Measurements from ENCODE around the gene TRIM66.

TRIM66 gene

DNA sequence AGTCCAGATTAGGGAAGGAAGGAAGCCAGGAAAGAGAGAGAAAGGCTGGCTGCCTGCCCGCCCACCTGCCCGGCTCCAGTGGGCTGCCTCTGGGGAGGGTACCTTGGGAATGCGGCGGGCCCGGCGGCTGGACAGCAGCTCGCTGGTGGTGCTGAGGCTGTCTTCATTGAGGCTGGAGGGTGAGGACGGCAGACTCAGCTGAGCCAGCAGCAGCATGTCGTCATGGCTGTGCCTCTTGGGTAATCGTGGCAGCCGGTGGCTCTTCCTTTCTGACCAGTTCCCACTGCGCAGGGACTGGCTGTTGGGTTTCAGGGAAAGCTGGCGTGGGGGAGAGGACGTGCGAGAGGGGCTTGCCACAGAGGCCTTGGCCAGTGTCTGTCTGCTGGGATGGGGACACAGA lies 33.0 kb upstream of the TRIM66 start:
- no peak for DNase-seq (ENCODE audit: low read depth in 2 of 3, low spot score in 2 of 3)

DNA sequence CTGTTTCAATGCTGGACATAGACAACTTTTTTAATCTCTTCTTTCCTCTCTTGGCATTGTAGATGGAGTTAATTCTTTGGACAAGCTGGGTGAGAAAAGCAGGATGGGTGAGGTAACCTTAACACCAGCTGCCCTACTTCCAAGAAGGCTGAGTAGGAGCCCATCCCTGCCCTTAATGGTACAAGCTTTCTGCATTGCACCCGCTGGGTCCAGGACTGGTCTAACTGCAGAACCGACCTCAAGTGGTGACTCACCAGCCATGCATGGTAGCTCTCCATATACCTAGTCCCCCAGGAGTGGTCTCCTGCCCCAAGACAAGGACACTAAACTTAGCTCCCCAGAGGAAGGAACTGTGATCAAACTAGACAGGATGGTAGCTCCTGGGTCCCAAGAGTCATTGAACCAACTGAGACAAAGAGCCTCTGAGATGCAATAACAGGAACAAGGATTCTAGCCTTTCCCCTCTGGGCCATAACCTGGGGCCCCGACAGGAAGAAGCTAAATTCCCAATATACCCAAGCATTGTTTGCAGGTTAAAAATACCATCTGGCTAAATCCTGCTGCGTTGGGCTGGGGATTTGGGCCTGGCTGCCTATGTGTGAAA lies 32.3 kb upstream of the TRIM66 start:
- no peak for DNase-seq (ENCODE audit: low read depth in 2 of 3, low spot score in 2 of 3)

DNA sequence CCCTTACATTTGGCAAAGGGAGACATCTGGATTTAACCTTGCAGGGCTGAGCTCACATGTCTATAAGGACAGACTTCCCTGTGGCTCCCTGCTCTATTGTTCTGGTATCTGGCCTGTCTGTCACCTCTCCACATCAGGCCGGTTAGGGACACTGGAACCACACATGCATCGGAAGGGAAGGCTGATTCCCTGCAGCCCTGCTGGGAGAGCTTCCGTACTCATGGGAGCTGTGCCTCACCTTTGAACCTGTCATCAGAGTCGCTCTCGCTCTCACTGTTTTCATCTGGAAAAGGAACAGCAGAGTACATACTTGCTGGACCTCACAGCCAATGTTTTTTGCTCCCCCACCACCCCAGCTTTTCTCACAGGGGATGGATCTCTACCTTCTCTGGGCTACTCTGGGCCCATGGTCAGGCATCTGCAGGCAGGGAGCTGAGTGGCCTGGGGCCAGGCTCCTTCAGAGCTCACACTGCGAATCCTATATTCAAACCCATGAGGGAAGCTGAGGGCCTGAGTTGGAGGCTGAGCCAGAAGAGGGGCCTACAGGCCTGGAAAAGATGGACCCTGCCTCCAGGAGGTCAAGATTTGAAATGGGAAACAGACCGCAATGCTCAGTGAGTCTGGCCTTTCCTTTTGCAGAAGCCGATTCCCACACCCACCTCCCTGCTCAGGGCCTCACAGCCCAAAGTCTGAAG lies 31.4 kb upstream of the TRIM66 start:
- DNase-seq (ENCODE audit: low read depth in 2 of 3, low spot score in 2 of 3), result no peak

- DNase-seq (ENCODE audit: low read depth in 2 of 3, low spot score in 2 of 3), result no peak
Measured at GRCh38 chr11:8712506-8712905, 30.0 kb upstream of the TRIM66 start.

GRCh38 chr11:8711895-8712442 lies 29.5 kb upstream of the TRIM66 start:
- no peak for DNase-seq (ENCODE audit: low read depth in 2 of 3, low spot score in 2 of 3)

DNA sequence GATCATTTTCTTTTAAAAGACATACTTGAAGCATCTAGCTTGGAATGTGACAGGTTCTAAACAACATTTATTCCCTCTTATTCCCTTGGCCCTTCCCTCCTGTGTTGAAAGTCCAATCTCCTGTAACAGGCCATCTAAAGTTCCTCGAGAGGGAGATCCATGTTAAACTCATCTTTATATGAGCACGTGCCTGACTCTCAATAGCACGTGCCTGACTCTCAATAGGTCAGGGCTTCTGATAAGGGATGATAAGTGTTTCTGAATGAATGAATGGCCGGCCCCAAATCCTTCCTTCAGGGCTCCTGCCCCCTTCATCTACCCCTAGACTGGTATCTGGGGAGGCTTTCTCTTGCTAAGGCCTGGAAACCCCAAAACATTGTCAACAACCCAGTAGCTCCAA lies 27.3 kb upstream of the TRIM66 start:
- DNase-seq (ENCODE audit: low read depth in 2 of 3, low spot score in 2 of 3), result no peak

DNA sequence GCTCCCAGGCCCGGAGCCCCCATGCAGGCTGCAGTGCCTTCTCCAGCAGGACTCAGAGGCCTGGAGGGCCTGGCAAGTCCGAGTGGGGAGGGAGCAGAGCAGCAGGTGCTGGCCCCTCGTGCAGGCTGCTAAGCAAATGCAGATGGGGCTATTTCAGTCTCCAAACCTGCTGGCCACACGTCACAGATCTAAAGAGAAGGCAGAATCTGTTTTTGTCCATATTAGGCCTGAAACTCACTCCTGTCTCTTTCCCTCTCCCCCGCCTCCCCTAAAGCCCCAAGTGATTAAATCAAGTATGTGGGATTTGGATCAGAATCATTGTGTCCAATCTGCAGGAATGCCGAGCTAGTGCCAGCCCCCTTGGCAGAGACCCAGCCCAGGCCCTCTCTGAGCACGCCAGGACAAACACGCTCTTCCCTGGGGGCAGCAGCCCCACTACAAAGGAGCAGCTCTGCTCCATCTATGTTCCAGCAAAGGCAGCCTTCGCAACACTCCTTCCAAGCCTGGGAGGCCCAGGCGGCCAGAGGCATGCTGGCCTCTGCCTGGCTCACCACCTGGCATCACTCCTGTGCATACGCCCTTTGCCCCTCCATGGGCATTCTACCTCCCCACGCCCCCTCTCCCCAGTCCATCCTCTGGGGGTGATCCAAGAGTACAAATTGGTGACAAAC lies 26.7 kb upstream of the TRIM66 start:
- no peak for DNase-seq (ENCODE audit: low read depth in 2 of 3, low spot score in 2 of 3)

- DNase-seq (ENCODE audit: low read depth in 2 of 3, low spot score in 2 of 3), result no peak
Measured at GRCh38 chr11:8707541-8708191, 25.2 kb upstream of the TRIM66 start.

- no peak for DNase-seq (ENCODE audit: low read depth in 2 of 3, low spot score in 2 of 3)
Measured at GRCh38 chr11:8706673-8707432, 24.4 kb upstream of the TRIM66 start.

DNA sequence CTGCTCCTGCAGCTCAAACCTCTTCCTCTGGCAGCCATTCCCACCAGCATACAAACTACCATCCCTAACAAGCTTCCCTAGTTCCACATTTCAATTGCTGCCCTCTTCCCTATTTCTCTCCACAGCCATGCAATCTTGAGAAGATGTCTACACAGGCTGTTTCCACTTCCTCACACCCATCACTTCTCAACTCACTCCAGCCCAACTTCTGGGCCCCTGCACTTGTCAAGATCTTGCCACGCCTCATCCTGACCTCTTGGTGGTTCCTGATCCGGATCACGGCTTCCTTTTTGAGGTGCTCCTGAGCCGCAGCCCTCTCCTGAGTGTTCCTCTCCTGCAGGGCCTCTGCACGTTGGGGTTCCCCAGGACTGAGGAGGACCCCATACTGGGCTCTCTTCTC lies 22.7 kb upstream of the TRIM66 start:
- no peak for DNase-seq (ENCODE audit: low read depth in 2 of 3, low spot score in 2 of 3)

DNA sequence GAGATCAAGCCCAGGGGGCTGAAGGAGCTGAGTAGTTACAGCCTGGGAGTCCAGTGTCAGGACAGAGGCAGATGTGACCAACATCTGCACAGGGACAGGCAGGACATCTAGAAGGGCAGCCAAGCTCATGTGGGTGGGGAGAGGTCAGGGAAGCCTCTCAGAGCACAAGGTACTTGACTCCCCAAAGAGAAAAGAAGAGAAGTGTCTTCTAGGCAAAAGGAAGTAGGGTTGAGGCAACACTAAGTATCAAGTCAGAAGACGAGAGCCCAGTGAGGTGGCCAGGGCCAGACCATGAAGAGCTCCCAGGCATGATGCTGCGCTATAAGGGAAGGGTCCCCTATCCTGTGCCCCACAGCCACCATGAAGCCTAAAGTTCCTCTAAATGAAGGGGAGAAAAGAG lies 21.7 kb upstream of the TRIM66 start:
- no peak for DNase-seq (ENCODE audit: low read depth in 2 of 3, low spot score in 2 of 3)

- DNase-seq (ENCODE audit: low read depth in 2 of 3, low spot score in 2 of 3), result no peak
Measured at GRCh38 chr11:8702598-8702915, 20.1 kb upstream of the TRIM66 start.

DNA sequence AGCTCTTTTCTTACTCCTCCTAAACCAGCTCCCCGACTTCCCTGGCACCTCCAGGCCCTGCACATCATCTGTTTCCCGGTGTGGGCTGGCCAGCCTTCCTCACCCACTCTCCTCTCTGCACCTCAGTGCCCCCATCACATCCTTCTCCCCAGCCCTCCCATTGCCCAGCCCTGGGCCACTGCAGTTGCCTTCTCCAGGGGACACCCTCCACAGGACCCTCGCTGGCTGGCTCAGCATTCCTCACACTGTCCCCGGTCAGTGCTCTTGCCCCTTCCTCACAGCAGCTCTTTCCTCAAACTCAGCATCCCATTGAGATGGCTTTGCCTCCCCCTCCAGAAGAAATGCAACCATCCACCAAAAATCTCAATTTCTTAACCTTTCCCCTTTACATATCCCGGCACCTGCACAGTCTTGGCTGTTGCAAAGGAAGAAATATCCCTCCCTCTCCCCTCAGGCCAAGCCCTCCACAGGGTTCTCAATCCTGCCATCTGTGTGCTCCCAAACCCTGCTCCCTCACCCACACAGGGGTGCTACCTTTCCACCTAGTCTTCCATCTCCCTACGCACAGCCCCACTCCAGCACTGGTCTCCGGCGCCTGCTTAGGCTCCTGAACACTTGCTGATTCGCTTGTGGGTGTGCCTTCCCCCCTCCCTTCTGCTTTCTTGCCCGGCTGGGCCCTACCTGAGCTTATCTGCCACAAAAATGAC lies 19.6 kb upstream of the TRIM66 start:
- no peak for DNase-seq (ENCODE audit: low read depth in 2 of 3, low spot score in 2 of 3)

DNA sequence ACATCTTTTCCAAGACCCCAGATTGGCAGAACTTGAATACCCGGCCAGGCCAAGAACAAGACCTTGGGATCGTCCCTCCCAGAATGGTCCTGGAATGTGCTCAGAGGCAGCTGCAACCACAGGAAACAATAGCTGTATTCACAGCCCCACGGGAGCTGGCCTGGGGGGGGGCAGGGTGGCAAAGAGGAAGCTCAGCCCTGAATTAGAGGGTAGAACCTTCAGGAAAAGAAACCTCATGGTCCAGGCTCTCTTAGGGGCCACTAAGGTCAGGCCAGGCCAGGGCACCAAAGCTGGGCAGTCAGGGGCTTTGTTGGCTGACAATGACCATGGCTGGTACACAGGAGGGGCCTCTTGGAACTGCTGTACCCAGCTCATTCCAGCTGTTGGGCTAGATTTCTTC lies 17.4 kb upstream of the TRIM66 start:
- DNase-seq (ENCODE audit: low read depth in 2 of 3, low spot score in 2 of 3), result no peak

DNA sequence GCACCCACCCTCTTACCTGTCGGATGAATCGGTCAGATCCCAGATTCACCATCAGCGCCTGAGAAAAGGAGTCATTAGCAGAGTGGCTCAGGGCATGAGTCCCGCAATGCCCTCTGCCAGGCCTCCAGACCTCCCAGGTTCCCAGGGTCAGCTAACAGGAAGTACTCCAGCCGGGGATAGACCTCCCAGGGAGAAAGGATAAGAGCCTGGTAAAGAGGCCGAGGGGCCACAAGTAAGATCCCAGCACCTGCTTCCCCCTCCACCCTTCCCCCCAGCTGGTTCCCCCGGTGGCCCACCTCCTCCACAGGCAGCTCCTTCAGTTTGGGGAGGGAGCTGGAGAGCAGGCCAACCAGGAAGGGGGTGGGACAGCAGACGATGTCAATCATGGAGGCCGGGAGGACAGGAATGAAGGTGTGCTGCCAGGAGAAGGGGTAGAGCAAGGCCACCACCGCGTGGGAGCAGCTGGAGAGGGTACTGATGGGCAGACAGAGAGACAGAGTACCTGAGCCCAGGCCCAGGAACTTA lies 16.5 kb upstream of the TRIM66 start:
- no peak for DNase-seq (ENCODE audit: low read depth in 2 of 3, low spot score in 2 of 3)

GRCh38 chr11:8698379-8698851 lies 15.9 kb upstream of the TRIM66 start:
- DNase-seq (ENCODE audit: low read depth in 2 of 3, low spot score in 2 of 3), result no peak

DNA sequence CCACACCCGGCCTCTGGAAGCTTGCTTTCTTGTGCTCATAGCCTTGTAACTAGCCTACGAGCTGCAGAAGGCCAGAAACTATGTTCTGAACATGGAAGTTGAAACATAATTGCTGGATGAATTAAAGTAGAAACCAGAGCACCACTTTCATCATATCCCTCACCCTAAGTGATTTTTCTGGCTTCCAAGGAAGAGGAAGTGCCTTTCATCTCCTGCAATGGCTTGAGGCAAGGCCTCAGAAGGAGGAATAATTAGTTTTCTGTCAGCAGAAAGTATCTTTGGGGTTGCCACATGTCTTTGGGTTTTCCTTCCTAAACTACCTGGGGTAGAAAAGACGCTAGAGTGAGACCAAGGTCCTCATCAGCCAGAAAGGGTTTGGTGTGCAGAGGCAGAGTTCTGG lies 14.6 kb upstream of the TRIM66 start:
- no peak for DNase-seq (ENCODE audit: low read depth in 2 of 3, low spot score in 2 of 3)

GRCh38 chr11:8694137-8694536 lies 11.7 kb upstream of the TRIM66 start:
- DNase-seq (ENCODE audit: low read depth in 2 of 3, low spot score in 2 of 3), result no peak

DNA sequence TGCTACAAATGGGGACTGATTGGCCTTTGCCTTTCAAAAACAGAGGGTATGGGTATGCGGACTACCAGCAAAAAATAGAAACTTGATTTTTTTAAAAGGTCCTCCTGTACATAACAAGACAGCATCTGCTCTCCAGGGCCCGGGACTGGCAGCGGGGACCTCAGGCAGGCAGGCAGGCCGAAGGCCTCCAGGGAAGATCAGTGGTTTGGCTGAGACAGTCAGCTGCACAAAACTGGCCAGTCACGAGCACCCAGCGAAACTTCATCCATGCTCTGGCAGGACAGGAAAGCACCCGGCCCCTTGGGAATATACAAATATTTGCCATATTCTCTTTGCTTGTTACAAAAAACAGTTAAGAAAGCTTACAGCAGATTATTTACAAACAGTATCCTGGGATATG lies 11.1 kb upstream of the TRIM66 start:
- DNase-seq (ENCODE audit: low read depth in 2 of 3, low spot score in 2 of 3), result no peak

- no peak for DNase-seq (ENCODE audit: low read depth in 2 of 3, low spot score in 2 of 3)
Measured at GRCh38 chr11:8693010-8693551, 10.6 kb upstream of the TRIM66 start.
